Heart left ventricle (tissue), 16 donors: ENCODE measurements around the gene UHRF1. TPM values are rescaled to one million over a fixed set of nuclear protein-coding genes. Genes with fewer than 3 reads are reported as not detected.
"Not testable (repeated sequence)": the region's sequence is repeated elsewhere in the genome, so short reads cannot be mapped to it uniquely, and the experiment has no call there.

Source experiments
- ATAC-seq, 4 donors: fragments of 200-7000 bp; cut with Tn5 transposase; one replicate each; pipeline ENCODE4 v1.9.1; 2020 to 2022; ENCODE audit warnings: moderate library complexity in 4 of 4, mild to moderate bottlenecking in 3 of 4, moderate number of reproducible peaks in 1 of 4
- DNase-seq, 5 donors: peaks; one replicate each; pipeline ENCODE4 v3.0.0-alpha.2; 2020
- H3K27ac ChIP-seq, 12 donors: fragments of 200-600 bp; sonication (generic) in 4 of 12; one replicate each; pipeline versions ENCODE4 v1.5.0 to v1.8.0; 2016 to 2022; ENCODE audit warnings: mild to moderate bottlenecking in 2 of 12
- H3K27me3 ChIP-seq, 9 donors: fragments of 200-600 bp; sonication (generic) in 2 of 9; one replicate each; pipeline versions ENCODE4 v1.5.1 to v1.8.0; 2016 to 2022; ENCODE audit warnings: mild to moderate bottlenecking in 3 of 9
- H3K36me3 ChIP-seq, 9 donors: fragments of 200-600 bp; sonication (generic) in 2 of 9; one replicate each; pipeline versions ENCODE4 v1.5.0 to v1.8.0; 2018 to 2022; ENCODE audit warnings: mild to moderate bottlenecking in 2 of 9
- H3K4me1 ChIP-seq, 12 donors: fragments of 200-600 bp; sonication (generic) in 4 of 12; one replicate each; pipeline versions ENCODE4 v1.5.0 to v1.8.0; 2016 to 2022; ENCODE audit warnings: mild to moderate bottlenecking in 3 of 12
- H3K4me3 ChIP-seq, 12 donors: fragments of 200-600 bp; sonication (generic) in 4 of 12; one replicate each; pipeline versions ENCODE4 v1.5.0 to v1.8.0; 2017 to 2022; ENCODE audit warnings: mild to moderate bottlenecking in 9 of 12, moderate library complexity in 4 of 12
- H3K9me3 ChIP-seq, 12 donors: fragments of 200-600 bp; sonication (generic) in 4 of 12; one replicate each; pipeline versions ENCODE4 v1.5.0 to v1.8.0; 2016 to 2022; ENCODE audit warnings: mild to moderate bottlenecking in 1 of 12
- CTCF ChIP-seq, 12 donors: fragments of 200-600 bp; sonication (generic) in 4 of 12; IDR thresholded peaks; one replicate each; pipeline versions ENCODE4 v1.5.0 to v1.8.0; 2018 to 2022; ENCODE audit warnings: antibody characterized with exemption in 12 of 12, mild to moderate bottlenecking in 5 of 12
- POLR2A ChIP-seq, 2 donors: fragments of 450-650 bp; IDR thresholded peaks; one replicate each; pipeline ENCODE4 v1.6.1; 2017; ENCODE audit warnings: antibody characterized with exemption in 2 of 2, mild to moderate bottlenecking in 2 of 2, moderate library complexity in 2 of 2
- WGBS, 4 donors: extraction: QIAGEN DNeasy Blood & Tissue Kit in 2 of 4; methylation state at CpG; one replicate each; pipeline versions ENCODE4 v1.1.5 to v1.1.7; 2013 to 2018; 5-methylcytosine and 5-hydroxymethylcytosine counted together
- intact Hi-C, 10 donors: fragments of 100-400 bp; cut with DNase I; formaldehyde crosslinking; loops; one replicate each; pipeline versions ENCODE4 v1.11.1 to v1.14.2; 2022
- polyA plus RNA-seq, 2 donors: library from polyadenylated mRNA; stranded (reverse); fragments of 200-250 nt; gene quantifications; one replicate each; pipeline ENCODE4 v1.2.3, GENCODE V29; 2013
- total RNA-seq, 9 donors: library from RNA; depleted of rRNA in 2 of 9; stranded (reverse); fragments of >200 nt in 2 of 9; fragmentation: NEBNext Ultra II Directional in 3 of 9; extraction: Animal tissue kit (Norgen Biotek cat#: 25700) in 3 of 9; gene quantifications; one replicate each; pipeline versions ENCODE4 v1.1.0 to v1.2.4, GENCODE V29; 2016 to 2023
- donor health status: ischemic (EF 13 %, LVEDD 7.1; RV severe dilation, severe dysfunction).
- donor health status: healthy with polysubstance abuse.
- donor health status: DM: no; HTN: yes; CAD: no.
- donor health status: DM: no; HTN: no; CAD: no.
- donor health status: ischemic (EF 25% LVEDD 6.9; RV normal size, moderate dysfunction).
- donor health status: ischemic (EF 25% LVEDD 5.7; RV mildly dilated, moderate dysfunction).
- donor health status: healthy.
- donor health status: DM: yes; HTN: yes; CAD: no.
- donor health status: ischemic (EF 35%, LVEDD 5.7; RV mildly dilated, moderate dysfunction).
- donor health status: nonischemic (EF 11% LVEDD 7.7; RV severe dilation, severe dysfunction).
- donor health status: DM: yes; HTN: yes; CAD: no.
- donor health status: PGD.
- donor health status: ischemic (EF 29% LVEDD 5.4; RV normal size, mild dysfunction).
- donor health status: nonischemic (EF 23%, LVEDD 6.1; RV moderate dilation, normal function).

UHRF1 gene
- total and polyA plus RNA-seq, 11 donors, result 0.25 to 8.9 (median 0.74) TPM

GRCh38 chr19:4878491-4878968 lies 30.8 kb upstream of the UHRF1 start:
- WGBS, 4 donors, result 36 to 58% (median 44%) methylated on average over 10 to 23 of the region's 23 CpGs

GRCh38 chr19:4879041-4879440 lies 30.3 kb upstream of the UHRF1 start:
- intact Hi-C loops, result no loop called here

More at GRCh38 chr19:4878491-4878968, 30.8 kb upstream of the UHRF1 start:
- intact Hi-C loops, result no loop called here
- Histone ChIP-seq H3K9me3 (no peaks in the 10 kb centered on the region), H3K4me1 (peaks cover 0 to 5% (median 0%) of the 10 kb centered on the region in 12 donors), H3K27me3 (peaks cover 0 to 12% (median 0%) of the 10 kb centered on the region in 9 donors), H3K4me3 (no peak overlapping the region), H3K36me3 (no peaks in the 10 kb centered on the region), H3K27ac (peak overlapping the region in 10 of 12 donors; percentile 22 to 80 (median 74))
- TF ChIP-seq POLR2A (IDR thresholded peaks at IDR 0.05) (no peak), CTCF (IDR thresholded peaks at IDR 0.05) (no peak)
- ATAC-seq (peak; percentile 61 to 83 (median 70)), DNase-seq (peak in 2 of 5 donors; percentile 47 to 65)

GRCh38 chr19:4882874-4883273 lies 26.4 kb upstream of the UHRF1 start:
- DNase-seq, H3K36me3 ChIP-seq, H3K4me3 ChIP-seq, intact Hi-C loops, H3K9me3 ChIP-seq, ATAC-seq, H3K27ac ChIP-seq, H3K27me3 ChIP-seq, H3K4me1 ChIP-seq: not testable (repeated sequence)
- WGBS, 4 donors, result 77 to 83% (median 80%) methylated on average over 6 of the region's 6 CpGs

More at GRCh38 chr19:4879041-4879440, 30.3 kb upstream of the UHRF1 start:
- WGBS, 4 donors, result 94 to 95% (median 95%) methylated on average over 11 of the region's 11 CpGs
- ATAC-seq (no peak), DNase-seq (no peak)
- H3K9me3 ChIP-seq, result no peaks in the 10 kb centered on the region
- H3K4me1 ChIP-seq, result peaks cover 0 to 5% (median 0%) of the 10 kb centered on the region in 12 donors
- peaks cover 0 to 12% (median 0%) of the 10 kb centered on the region in 9 donors for H3K27me3 ChIP-seq
- H3K4me3 ChIP-seq, result no peak overlapping the region
- H3K27ac ChIP-seq, result peak overlapping the region in 5 of 12 donors; percentile 71 to 80 (median 78)
- H3K36me3 ChIP-seq, result no peaks in the 10 kb centered on the region
- TF ChIP-seq CTCF (IDR thresholded peaks at IDR 0.05) (no peak), POLR2A (IDR thresholded peaks at IDR 0.05) (no peak)

- H3K4me1 ChIP-seq, H3K27me3 ChIP-seq, H3K36me3 ChIP-seq, H3K9me3 ChIP-seq, intact Hi-C loops, H3K27ac ChIP-seq, ATAC-seq, H3K4me3 ChIP-seq, DNase-seq: not testable (repeated sequence)
- WGBS, 4 donors, result 77 to 90% (median 85%) methylated on average over 2 to 6 of the region's 6 CpGs
These were observed 24.3 kb upstream of the UHRF1 start for GRCh38 chr19:4884993-4885392.

- H3K4me3 ChIP-seq, H3K27me3 ChIP-seq, intact Hi-C loops, H3K4me1 ChIP-seq, H3K36me3 ChIP-seq, ATAC-seq, H3K27ac ChIP-seq, DNase-seq, H3K9me3 ChIP-seq: not testable (repeated sequence)
- WGBS, 4 donors, result 56 to 82% (median 70%) methylated on average over 2 to 6 of the region's 6 CpGs
These were observed 21.5 kb upstream of the UHRF1 start for GRCh38 chr19:4887803-4888202.
